SK-N-SH treated with all-trans-retinoic acid at 6 μM for 48 hours (cell line): ENCODE data around the gene RFX3.

Experiments
- ARNTL ChIP-seq: fragments of 450-650 bp; formaldehyde crosslinking; IDR thresholded peaks from 2 replicates; pipeline ENCODE4 v1.5.0; 2020; ENCODE audit warnings: low read depth, mild to moderate bottlenecking, moderate library complexity, borderline replicate concordance
- BACH2 ChIP-seq: fragments of 250-450 bp; sonication (Bioruptor Pico); IDR thresholded peaks from 2 replicates; pipeline ENCODE4 v1.9.0; 2021; ENCODE audit warnings: mild to moderate bottlenecking, borderline replicate concordance
- CREB5 ChIP-seq: fragments of 250-450 bp; sonication (Bioruptor Pico); IDR thresholded peaks from 2 replicates; pipeline ENCODE4 v1.5.1; 2020; ENCODE audit warnings: low read depth, mild to moderate bottlenecking, moderate library complexity
- ISL1 ChIP-seq: fragments of 250-450 bp; sonication (Bioruptor Pico); IDR thresholded peaks from 2 replicates; pipeline ENCODE4 v2.1.2; 2022; ENCODE audit warnings: mild to moderate bottlenecking, moderate library complexity
- PATZ1 ChIP-seq: fragments of 250-450 bp; sonication (Bioruptor Pico); IDR thresholded peaks from 2 replicates; pipeline ENCODE4 v1.8.0; 2020; ENCODE audit warnings: mild to moderate bottlenecking, moderate library complexity, borderline replicate concordance
- RARB ChIP-seq: fragments of 250-450 bp; sonication (Bioruptor Pico); IDR thresholded peaks from 2 replicates; pipeline ENCODE4 v1.8.0; 2021; ENCODE audit warnings: mild to moderate bottlenecking, moderate library complexity
- SNAI2 ChIP-seq: fragments of 250-450 bp; sonication (Bioruptor Pico); IDR thresholded peaks from 2 replicates; pipeline ENCODE4 v1.5.0; 2020; ENCODE audit warnings: mild to moderate bottlenecking, moderate library complexity
- TOX ChIP-seq: fragments of 250-450 bp; sonication (Bioruptor Pico); IDR thresholded peaks from 2 replicates; pipeline ENCODE4 v1.8.0; 2021; ENCODE audit warnings: mild to moderate bottlenecking, moderate library complexity, borderline replicate concordance
- TSHZ2 ChIP-seq: fragments of 250-450 bp; sonication (Bioruptor Pico); IDR thresholded peaks from 2 replicates; pipeline ENCODE4 v1.5.0; 2020; ENCODE audit warnings: mild to moderate bottlenecking, moderate library complexity
- ZC3H10 ChIP-seq: fragments of 250-450 bp; sonication (Bioruptor Pico); IDR thresholded peaks from 2 replicates; pipeline ENCODE4 v1.5.1; 2021; ENCODE audit warnings: mild to moderate bottlenecking, moderate library complexity
- ZFP30 ChIP-seq: fragments of 450-650 bp; formaldehyde crosslinking; IDR thresholded peaks from 2 replicates; pipeline ENCODE4 v1.5.0; 2022; ENCODE audit warnings: mild to moderate bottlenecking, moderate library complexity
- ZNF70 ChIP-seq: fragments of 450-650 bp; formaldehyde crosslinking; IDR thresholded peaks from 2 replicates; pipeline ENCODE4 v1.5.0; 2020; ENCODE audit warnings: mild to moderate bottlenecking, moderate library complexity

- no peak for TF ChIP-seq ARNTL (CRISPR knock-in tag)
- TF ChIP-seq ZNF70 (CRISPR knock-in tag): no peak
- peak; percentile 66 for TF ChIP-seq ISL1 (CRISPR knock-in tag)
- TF ChIP-seq BACH2 (CRISPR knock-in tag): no peak
- no peak for TF ChIP-seq TOX (CRISPR knock-in tag)
- TF ChIP-seq ZFP30 (CRISPR knock-in tag): no peak
- no peak for TF ChIP-seq TSHZ2
- TF ChIP-seq ZC3H10 (CRISPR knock-in tag): no peak
- no peak for TF ChIP-seq SNAI2 (CRISPR knock-in tag)
- TF ChIP-seq PATZ1 (CRISPR knock-in tag): no peak
- no peak for TF ChIP-seq RARB (CRISPR knock-in tag)
- no peak for TF ChIP-seq CREB5 (CRISPR knock-in tag)
Measured at GRCh38 chr9:3435732-3436131, 90.1 kb downstream of the RFX3 start.
